Stimulated activated CD8-positive, alpha-beta memory T cell treated with anti-CD3 and anti-CD28 coated beads, Interleukin-12 subunit alpha, Interleukin-12 subunit beta, amount 100 ng/mL, for 4 hours (primary cell): ENCODE measurements around the gene ISM2.

Experiments
- DNase-seq: peaks from one replicate; pipeline ENCODE4 v3.0.0-alpha.2; 2020; ENCODE audit warnings: low read depth

The ISM2 gene

GRCh38 chr14:77467801-77468200, 30.8 kb downstream of the ISM2 start:
- DNase-seq: no peak

- DNase-seq: peak; percentile 17
Observed at GRCh38 chr14:77459072-77459723, 39.4 kb downstream of the ISM2 start.

GRCh38 chr14:77458249-77458950, 40.2 kb downstream of the ISM2 start:
- DNase-seq: no peak

- peak; percentile 85 for DNase-seq
Observed at GRCh38 chr14:77457522-77458248, 40.9 kb downstream of the ISM2 start, which contains the start of the genes AHSA1 and VIPAS39. Gene AHSA1, plus strand, starts transcription at chr14:77458093. Its CDS starts 97 bp downstream, at chr14:77458190. Gene VIPAS39, minus strand, starts transcription at chr14:77457601. Its CDS starts 3,499 bp downstream, at chr14:77454102.

GRCh38 chr14:77457115-77457521, 41.5 kb downstream of the ISM2 start:
- DNase-seq: no peak

GRCh38 chr14:77455966-77456640, 42.5 kb downstream of the ISM2 start:
- no peak for DNase-seq

- no peak for DNase-seq
Observed at GRCh38 chr14:77442196-77442595, 56.4 kb downstream of the ISM2 start.

GRCh38 chr14:77439861-77440260, 58.8 kb downstream of the ISM2 start:
- no peak for DNase-seq

- DNase-seq: no peak
Observed at GRCh38 chr14:77438596-77438995, 60.0 kb downstream of the ISM2 start.

- no peak for DNase-seq
Observed at GRCh38 chr14:77436042-77436441, 62.6 kb downstream of the ISM2 start.

- DNase-seq: no peak
Observed at GRCh38 chr14:77426396-77426795, 72.2 kb downstream of the ISM2 start.

GRCh38 chr14:77424862-77425261, 73.8 kb downstream of the ISM2 start:
- no peak for DNase-seq
